ENCODE results near the gene LGALS7B. TPM values are rescaled to one million over a fixed set of nuclear protein-coding genes. Genes with fewer than 3 reads are reported as not detected.

The LGALS7B gene
- polyA plus RNA-seq, 3 donors = not detected

GRCh38 chr19:38792250-38793111, 3.5 kb downstream of the LGALS7B start:
- intact Hi-C loops (cut with micrococcal nuclease) = no loop called here

GRCh38 chr19:38793177-38793576, 4.2 kb downstream of the LGALS7B start:
- peak overlapping the region; percentile 85 for H3K4me2 ChIP-seq (replicated peaks; ENCODE audit: extremely low read depth, low read length, poor library complexity, severe bottlenecking)

More at GRCh38 chr19:38792250-38793111, 3.5 kb downstream of the LGALS7B start:
- Mint-ChIP-seq H3K4me1 (peaks cover 7% of the 10 kb centered on the region), H3K9me3 (peaks cover 0 to 7% (median 1%) of the 10 kb centered on the region in 7 donors), H3K4me3 (peak overlapping the region; percentile 76 to 78), H3K36me3 (no peaks in the 10 kb centered on the region), H3K27me3 (ENCODE audit: low read depth in 3 of 3) (peaks cover 0 to 10% (median 3%) of the 10 kb centered on the region in 3 donors), H3K27ac (no peak overlapping the region)
- H3K36me3 ChIP-seq (replicated peaks in 1 of 2; ENCODE audit: control insufficient read depth in 1 of 2, insufficient read depth in 2 of 2, low read length in 2 of 2) = no peaks in the 10 kb centered on the region
- H2AFZ ChIP-seq (ENCODE audit: insufficient read depth, low read depth, low read length, poor library complexity, severe bottlenecking) = peak overlapping the region; percentile 90
- H3K4me1 ChIP-seq (ENCODE audit: control insufficient read depth in 1 of 2, insufficient read depth in 2 of 2, low read length in 2 of 2) = peaks cover 9% of the 10 kb centered on the region in 2 donors
- peak; percentile 36 to 40 (median 40) for DNase-seq
- no peak overlapping the region for H3K27ac ChIP-seq (ENCODE audit: low read depth in 1 of 2, low read length in 2 of 2)
- 2% methylated on average over 51 of the region's 71 CpGs for WGBS (ENCODE audit: insufficient coverage)
- peak; percentile 71 for TF ChIP-seq CTCF (IDR thresholded peaks at IDR 0.05)
- no peaks in the 10 kb centered on the region for H4K20me1 ChIP-seq (ENCODE audit: insufficient read depth, low read length)
- no peaks in the 10 kb centered on the region for H3K9me3 ChIP-seq (replicated peaks in 1 of 2; ENCODE audit: control insufficient read depth in 1 of 2, insufficient read depth in 1 of 2, low read length in 2 of 2)
- peak overlapping the region; percentile 85 for H3K4me2 ChIP-seq (replicated peaks; ENCODE audit: extremely low read depth, low read length, poor library complexity, severe bottlenecking)
- H3K27me3 ChIP-seq (ENCODE audit: control insufficient read depth in 2 of 2, insufficient read depth in 2 of 2, low read length in 2 of 2) = no peaks in the 10 kb centered on the region
- H3K79me2 ChIP-seq (ENCODE audit: insufficient read depth, low read length) = no peaks in the 10 kb centered on the region
- H3K4me3 ChIP-seq (replicated peaks in 1 of 3; ENCODE audit: low read depth in 2 of 3, low read length in 3 of 3) = peak overlapping the region; percentile 36 to 73 (median 59)
- H3K9ac ChIP-seq (ENCODE audit: insufficient read depth, low read length, poor library complexity, severe bottlenecking) = peak overlapping the region; percentile 21

More at GRCh38 chr19:38793177-38793576, 4.2 kb downstream of the LGALS7B start:
- Mint-ChIP-seq H3K4me1 (peaks cover 7% of the 10 kb centered on the region), H3K4me3 (peak overlapping the region; percentile 52 to 76), H3K36me3 (no peaks in the 10 kb centered on the region), H3K27ac (no peak overlapping the region), H3K27me3 (ENCODE audit: low read depth in 3 of 3) (peaks cover 0 to 10% (median 3%) of the 10 kb centered on the region in 3 donors), H3K9me3 (peaks cover 0 to 8% (median 1%) of the 10 kb centered on the region in 7 donors)
- Histone ChIP-seq H2AFZ (ENCODE audit: insufficient read depth, low read depth, low read length, poor library complexity, severe bottlenecking) (peak overlapping the region; percentile 90), H3K9ac (ENCODE audit: insufficient read depth, low read length, poor library complexity, severe bottlenecking) (no peak overlapping the region), H3K27me3 (ENCODE audit: control insufficient read depth in 2 of 2, insufficient read depth in 2 of 2, low read length in 2 of 2) (no peaks in the 10 kb centered on the region), H3K79me2 (ENCODE audit: insufficient read depth, low read length) (no peaks in the 10 kb centered on the region), H3K9me3 (replicated peaks in 1 of 2; ENCODE audit: control insufficient read depth in 1 of 2, insufficient read depth in 1 of 2, low read length in 2 of 2) (no peaks in the 10 kb centered on the region), H3K27ac (ENCODE audit: low read depth in 1 of 2, low read length in 2 of 2) (no peak overlapping the region), H3K4me3 (replicated peaks in 1 of 3; ENCODE audit: low read depth in 2 of 3, low read length in 3 of 3) (no peak overlapping the region), H4K20me1 (ENCODE audit: insufficient read depth, low read length) (no peaks in the 10 kb centered on the region), H3K36me3 (replicated peaks in 1 of 2; ENCODE audit: control insufficient read depth in 1 of 2, insufficient read depth in 2 of 2, low read length in 2 of 2) (no peaks in the 10 kb centered on the region), H3K4me1 (ENCODE audit: control insufficient read depth in 1 of 2, insufficient read depth in 2 of 2, low read length in 2 of 2) (peaks cover 9% of the 10 kb centered on the region in 2 donors)
- TF ChIP-seq CTCF (IDR thresholded peaks at IDR 0.05) = no peak
- DNase-seq = no peak
- WGBS (ENCODE audit: insufficient coverage) = 91% methylated on average over 4 of the region's 8 CpGs
- intact Hi-C loops (cut with micrococcal nuclease) = no loop called here

Data from CD14-positive monocyte (primary cell).